Sigmoid colon (tissue), 4 donors: Measurements from ENCODE around the gene TCP11.

ENCODE experiments used
- EP300 ChIP-seq, 4 donors: sonication (generic); formaldehyde crosslinking; IDR thresholded peaks; one replicate each; pipeline ENCODE4 v1.6.1; 2017; ENCODE audit warnings: antibody characterized with exemption in 4 of 4
- POLR2A ChIP-seq, 2 donors: fragments of 450-650 bp; IDR thresholded peaks; one replicate each; pipeline ENCODE4 v1.6.1; 2016; ENCODE audit warnings: antibody characterized with exemption in 2 of 2, mild to moderate bottlenecking in 2 of 2, moderate library complexity in 2 of 2

GRCh38 chr6:35170166-35170565, 29.0 kb upstream of the TCP11 start:
- TF ChIP-seq EP300 (IDR thresholded peaks at IDR 0.05): no peak
- no peak for TF ChIP-seq POLR2A (IDR thresholded peaks at IDR 0.05)
